Memory B cell (primary cell): ENCODE data around the gene TCF23.
"Not testable (repeated sequence)": the region's sequence is repeated elsewhere in the genome, so short reads cannot be mapped to it uniquely, and the experiment has no call there.

Source experiments
- ATAC-seq: fragments of 150-1000 bp; cut with Tn5 transposase; 2 replicates; pipeline ENCODE4 v1.10.0; 2021; ENCODE audit warnings: low read depth, mild to moderate bottlenecking, moderate library complexity
- DNase-seq, 2 donors: peaks; one replicate each; pipeline ENCODE4 v3.0.0; 2022; ENCODE audit warnings: low spot score in 2 of 2
- H3K27ac Mint-ChIP-seq: one replicate; pipeline ENCODE4 v1.8.0; 2022; ENCODE audit warnings: mild to moderate bottlenecking, moderate library complexity, mixed read lengths
- H3K27me3 Mint-ChIP-seq: one replicate; pipeline ENCODE4 v1.8.0; 2022; ENCODE audit warnings: mixed read lengths
- H3K36me3 Mint-ChIP-seq: one replicate; pipeline ENCODE4 v1.8.0; 2022; ENCODE audit warnings: mild to moderate bottlenecking, mixed read lengths
- H3K4me1 Mint-ChIP-seq: one replicate; pipeline ENCODE4 v1.8.0; 2022; ENCODE audit warnings: mixed read lengths
- H3K4me3 Mint-ChIP-seq: one replicate; pipeline ENCODE4 v1.8.0; 2022; ENCODE audit warnings: mild to moderate bottlenecking, moderate library complexity, mixed read lengths
- H3K9me3 Mint-ChIP-seq: one replicate; pipeline ENCODE4 v1.8.0; 2022; ENCODE audit warnings: mixed read lengths

TCF23 gene

DNA sequence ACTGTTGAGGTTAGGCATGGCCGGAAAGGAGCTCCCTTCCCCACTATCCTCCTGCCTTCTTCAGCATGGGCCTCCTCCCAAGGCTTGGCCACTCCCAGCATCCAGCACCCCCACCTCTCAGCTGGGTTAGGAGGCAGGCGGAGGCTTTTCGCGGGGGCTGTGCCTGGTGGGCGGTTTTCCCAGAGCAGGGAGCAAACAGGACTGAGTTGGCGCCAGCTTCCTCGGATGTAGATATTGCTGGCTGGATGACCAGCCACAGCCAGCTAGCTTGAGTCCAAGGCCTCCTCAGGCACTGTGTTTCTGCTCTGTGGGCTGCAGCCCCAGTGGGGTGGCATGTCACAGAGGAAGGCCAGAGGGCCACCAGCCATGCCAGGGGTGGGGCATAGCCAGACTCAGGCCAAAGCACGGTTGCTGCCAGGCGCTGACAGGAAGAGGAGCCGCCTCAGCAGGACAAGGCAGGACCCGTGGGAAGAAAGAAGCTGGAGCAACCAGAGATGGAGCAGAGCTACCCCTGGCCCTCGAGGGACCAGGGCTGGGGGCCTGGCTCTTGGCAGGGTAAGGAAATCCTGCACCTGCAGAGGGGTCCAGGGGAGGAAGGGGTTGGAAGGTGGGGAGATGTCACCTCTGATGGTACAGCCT is at the start of gene TCF23:
Gene TCF23 (plus strand): TSS at position 204 of the 639 bp plus-strand sequence. CDS start 130 bp downstream, at position 334.
- Mint-ChIP-seq H3K36me3 (peaks cover 2% of the 10 kb centered on the region), H3K27ac (no peak within 1 kb of the TSS), H3K4me3 (no peak within 1 kb of the TSS), H3K27me3 (peaks cover 10% of the 10 kb centered on the region), H3K9me3 (no peaks in the 10 kb centered on the region), H3K4me1 (peaks cover 2% of the 10 kb centered on the region)
- DNase-seq (no peak), ATAC-seq (no peak)

DNA sequence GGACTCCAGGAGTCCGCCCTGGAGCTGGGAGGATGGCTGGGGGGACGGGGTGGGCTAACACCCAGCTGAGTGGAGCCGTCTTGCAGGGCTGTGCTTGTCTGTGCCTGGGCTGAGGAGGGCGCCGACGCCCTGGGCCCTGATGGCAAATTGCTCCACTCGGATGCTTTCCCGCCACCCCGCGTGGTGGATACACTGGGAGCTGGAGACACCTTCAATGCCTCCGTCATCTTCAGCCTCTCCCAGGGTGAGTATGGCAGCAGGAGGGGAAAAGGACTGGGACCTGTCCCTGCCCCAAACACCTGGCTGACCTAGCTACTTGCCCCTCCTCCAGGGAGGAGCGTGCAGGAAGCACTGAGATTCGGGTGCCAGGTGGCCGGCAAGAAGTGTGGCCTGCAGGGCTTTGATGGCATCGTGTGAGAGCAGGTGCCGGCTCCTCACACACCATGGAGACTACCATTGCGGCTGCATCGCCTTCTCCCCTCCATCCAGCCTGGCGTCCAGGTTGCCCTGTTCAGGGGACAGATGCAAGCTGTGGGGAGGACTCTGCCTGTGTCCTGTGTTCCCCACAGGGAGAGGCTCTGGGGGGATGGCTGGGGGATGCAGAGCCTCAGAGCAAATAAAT is 49.4 kb upstream of the TCF23 start:
- Mint-ChIP-seq H3K27me3 (peaks cover 2% of the 10 kb centered on the region), H3K9me3 (no peaks in the 10 kb centered on the region), H3K36me3 (no peaks in the 10 kb centered on the region), H3K4me1 (peaks cover 5% of the 10 kb centered on the region), H3K27ac (no peak overlapping the region), H3K4me3 (no peak overlapping the region)
- DNase-seq (no peak), ATAC-seq (no peak)

DNA sequence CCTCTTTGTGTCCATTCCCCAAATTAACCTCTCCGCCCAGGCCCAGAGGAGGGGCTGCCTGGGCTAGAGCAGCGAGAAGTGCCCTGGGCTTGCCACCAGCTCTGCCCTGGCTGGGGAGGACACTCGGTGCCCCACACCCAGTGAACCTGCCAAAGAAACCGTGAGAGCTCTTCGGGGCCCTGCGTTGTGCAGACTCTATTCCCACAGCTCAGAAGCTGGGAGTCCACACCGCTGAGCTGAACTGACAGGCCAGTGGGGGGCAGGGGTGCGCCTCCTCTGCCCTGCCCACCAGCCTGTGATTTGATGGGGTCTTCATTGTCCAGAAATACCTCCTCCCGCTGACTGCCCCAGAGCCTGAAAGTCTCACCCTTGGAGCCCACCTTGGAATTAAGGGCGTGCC is 48.8 kb upstream of the TCF23 start:
- peaks cover 5% of the 10 kb centered on the region for H3K4me1 Mint-ChIP-seq
- H3K27me3 Mint-ChIP-seq: peaks cover 5% of the 10 kb centered on the region
- no peak overlapping the region for H3K27ac Mint-ChIP-seq
- H3K36me3 Mint-ChIP-seq: no peaks in the 10 kb centered on the region
- H3K9me3 Mint-ChIP-seq: no peaks in the 10 kb centered on the region
- no peak for DNase-seq
- no peak overlapping the region for H3K4me3 Mint-ChIP-seq
- no peak for ATAC-seq

DNA sequence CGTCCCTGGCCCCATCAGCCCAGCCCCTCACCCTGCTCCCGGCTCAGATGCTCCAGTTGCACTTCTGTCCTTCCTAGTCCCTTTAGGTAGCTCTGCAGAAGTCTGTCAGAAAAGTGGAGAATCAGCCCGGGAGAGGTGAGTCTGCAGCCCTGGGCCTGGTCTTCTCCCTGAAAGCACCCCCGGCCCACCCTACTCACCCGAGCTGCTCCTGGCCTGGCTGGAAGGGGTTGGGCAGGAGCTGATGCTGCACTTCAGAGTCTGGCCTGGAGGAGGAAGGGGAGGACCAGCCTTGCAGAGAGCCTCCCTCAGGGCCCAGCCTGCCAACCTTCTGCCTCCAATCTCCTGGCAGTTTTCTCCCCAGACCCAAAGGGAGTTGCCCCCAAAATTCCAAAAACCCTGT is 46.5 kb upstream of the TCF23 start:
- H3K36me3 Mint-ChIP-seq: no peaks in the 10 kb centered on the region
- H3K4me3 Mint-ChIP-seq: no peak overlapping the region
- H3K27me3 Mint-ChIP-seq: peaks cover 5% of the 10 kb centered on the region
- no peaks in the 10 kb centered on the region for H3K9me3 Mint-ChIP-seq
- no peaks in the 10 kb centered on the region for H3K4me1 Mint-ChIP-seq
- ATAC-seq (no peak), DNase-seq (no peak)
- H3K27ac Mint-ChIP-seq: no peak overlapping the region

DNA sequence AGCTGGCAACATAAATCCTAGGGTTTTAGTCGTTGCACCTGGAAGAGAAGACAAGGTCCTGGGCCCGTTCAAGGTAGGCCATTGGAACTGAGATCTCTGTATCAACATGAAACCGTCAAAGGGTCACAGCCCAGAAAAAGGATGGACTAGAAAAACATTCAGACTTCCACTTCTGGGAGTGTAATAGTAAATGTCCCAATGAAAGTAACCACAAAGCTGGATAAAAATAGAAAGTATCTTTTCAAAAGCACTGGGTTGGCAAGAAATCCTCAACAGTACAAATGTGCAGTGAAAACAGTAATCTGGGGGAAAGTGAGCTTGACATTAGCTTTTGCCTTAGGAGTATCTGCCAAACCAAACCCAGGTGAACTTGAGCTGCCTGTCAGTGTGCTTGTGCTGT is 42.8 kb upstream of the TCF23 start:
- Mint-ChIP-seq H3K9me3 (no peaks in the 10 kb centered on the region), H3K4me3 (no peak overlapping the region), H3K27ac (no peak overlapping the region), H3K4me1 (no peaks in the 10 kb centered on the region), H3K27me3 (peaks cover 7% of the 10 kb centered on the region), H3K36me3 (no peaks in the 10 kb centered on the region)
- DNase-seq (no peak), ATAC-seq (no peak)

DNA sequence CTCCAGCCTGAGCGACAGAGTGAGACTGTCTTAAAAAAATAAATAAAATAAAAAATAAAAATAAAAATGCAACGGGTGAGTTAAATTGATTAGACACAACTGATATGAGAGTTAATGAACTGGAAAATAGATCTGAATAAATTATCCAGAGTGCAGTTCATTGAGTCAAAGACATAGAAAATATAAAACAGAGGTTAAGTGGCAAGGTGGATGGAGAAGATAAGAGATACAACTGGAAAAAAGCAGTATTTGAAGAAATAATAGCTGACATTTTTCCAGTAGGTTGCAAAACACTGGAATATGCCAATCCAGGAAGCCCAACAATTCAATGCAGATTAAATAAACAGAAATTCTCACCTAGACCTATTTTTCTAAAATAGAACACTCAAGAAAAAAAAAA is 40.6 kb upstream of the TCF23 start:
- no peak for DNase-seq
- Mint-ChIP-seq H3K27ac (no peak overlapping the region), H3K4me3 (no peak overlapping the region), H3K9me3 (no peaks in the 10 kb centered on the region), H3K36me3 (no peaks in the 10 kb centered on the region), H3K27me3 (peaks cover 6% of the 10 kb centered on the region), H3K4me1 (no peaks in the 10 kb centered on the region)
- ATAC-seq: no peak

DNA sequence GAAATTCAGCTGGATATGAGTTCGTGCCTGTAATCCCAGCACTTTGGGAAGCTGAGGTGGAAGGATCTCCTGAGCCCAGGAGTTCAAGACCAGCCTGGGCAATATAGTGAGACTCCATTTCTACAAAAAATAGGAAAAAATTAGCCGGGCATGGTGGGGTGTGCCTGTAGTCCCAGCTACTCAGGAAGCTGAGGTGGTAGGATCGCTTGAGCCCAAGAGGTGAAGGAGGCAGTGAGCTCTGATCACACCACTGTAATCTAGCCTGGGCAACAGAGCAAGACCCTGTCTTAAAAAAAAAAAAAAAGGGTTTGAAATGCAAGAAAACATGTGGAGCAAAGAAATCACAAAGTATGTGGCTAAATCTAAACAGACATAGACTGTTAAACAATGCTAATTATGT is 39.7 kb upstream of the TCF23 start:
- H3K27me3 Mint-ChIP-seq: peaks cover 6% of the 10 kb centered on the region
- no peak for DNase-seq
- H3K9me3 Mint-ChIP-seq: no peaks in the 10 kb centered on the region
- H3K4me1 Mint-ChIP-seq: no peaks in the 10 kb centered on the region
- H3K4me3 Mint-ChIP-seq: no peak overlapping the region
- no peak for ATAC-seq
- no peaks in the 10 kb centered on the region for H3K36me3 Mint-ChIP-seq
- no peak overlapping the region for H3K27ac Mint-ChIP-seq

DNA sequence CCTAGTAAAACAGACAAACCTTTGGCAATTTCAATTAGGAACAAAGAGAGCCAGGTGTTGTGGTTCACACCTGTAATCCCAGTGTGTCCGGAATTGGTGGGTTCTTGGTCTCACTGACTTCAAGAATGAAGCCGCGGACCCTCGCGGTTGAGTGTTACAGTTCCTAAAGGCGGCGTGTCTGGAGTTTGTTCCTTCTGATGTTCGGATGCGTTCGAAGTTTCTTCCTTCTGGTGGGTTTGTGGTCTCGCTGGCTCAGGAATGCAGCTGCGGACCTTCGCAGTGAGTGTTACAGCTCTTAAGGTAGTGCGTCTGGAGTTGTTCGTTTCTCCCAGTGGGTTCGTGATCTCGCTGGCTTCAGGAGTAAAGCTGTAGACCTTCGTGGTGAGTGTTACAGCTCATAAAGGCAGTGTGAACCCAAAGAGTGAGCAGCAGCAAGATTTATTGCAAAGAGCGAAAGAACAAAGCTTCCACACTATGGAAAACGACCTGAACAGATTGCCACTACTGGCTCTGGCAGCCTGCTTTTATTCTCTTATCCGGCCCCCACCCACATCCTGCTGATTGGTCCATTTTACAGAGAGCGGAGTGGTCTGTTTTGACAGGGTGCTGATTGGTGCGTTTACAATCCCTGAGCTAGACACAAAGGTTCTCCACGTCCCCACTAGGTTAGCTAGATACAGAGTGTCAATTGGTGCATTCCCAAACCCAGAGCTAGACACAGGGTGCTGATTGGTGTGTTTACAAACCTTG is 38.0 kb upstream of the TCF23 start:
- ATAC-seq, DNase-seq, H3K36me3 Mint-ChIP-seq, H3K9me3 Mint-ChIP-seq, H3K4me3 Mint-ChIP-seq, H3K27ac Mint-ChIP-seq, H3K27me3 Mint-ChIP-seq, H3K4me1 Mint-ChIP-seq: not testable (repeated sequence)

DNA sequence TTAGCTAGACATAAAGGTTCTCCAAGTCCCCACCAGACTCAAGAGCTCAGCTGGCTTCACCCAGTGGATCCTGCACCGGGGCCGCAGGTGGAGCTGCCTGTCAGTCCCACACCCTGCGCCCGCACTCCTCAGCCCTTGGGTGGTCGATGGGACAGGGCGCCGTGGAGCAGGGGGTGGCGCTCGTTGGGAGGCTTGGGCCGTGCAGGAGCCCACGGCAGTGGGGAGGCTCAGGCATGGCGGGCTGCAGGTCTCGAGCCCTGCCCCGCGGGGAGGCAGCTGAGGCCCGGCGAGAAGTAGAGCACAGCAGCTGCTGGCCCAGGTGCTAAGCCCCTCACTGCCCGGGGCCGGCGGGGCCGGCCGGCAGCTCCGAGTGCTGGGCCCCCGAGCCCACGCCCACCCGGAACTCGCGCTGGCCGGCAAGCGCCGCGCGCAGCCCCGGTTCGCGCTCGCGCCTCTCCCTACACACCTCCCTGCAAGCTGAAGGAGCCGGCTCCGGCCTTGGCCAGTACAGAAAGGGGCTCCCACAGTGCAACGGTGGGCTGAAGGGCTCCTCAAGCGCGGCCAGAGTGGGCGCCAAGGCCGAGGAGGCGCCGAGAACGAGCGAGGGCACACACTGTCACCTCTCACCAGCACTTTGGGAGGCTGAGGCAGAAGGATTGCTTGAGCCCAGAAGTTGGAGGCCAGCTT is 37.3 kb upstream of the TCF23 start:
- not testable (repeated sequence) for H3K36me3 Mint-ChIP-seq, H3K27ac Mint-ChIP-seq, H3K4me3 Mint-ChIP-seq, ATAC-seq, H3K27me3 Mint-ChIP-seq, H3K4me1 Mint-ChIP-seq, DNase-seq, H3K9me3 Mint-ChIP-seq

DNA sequence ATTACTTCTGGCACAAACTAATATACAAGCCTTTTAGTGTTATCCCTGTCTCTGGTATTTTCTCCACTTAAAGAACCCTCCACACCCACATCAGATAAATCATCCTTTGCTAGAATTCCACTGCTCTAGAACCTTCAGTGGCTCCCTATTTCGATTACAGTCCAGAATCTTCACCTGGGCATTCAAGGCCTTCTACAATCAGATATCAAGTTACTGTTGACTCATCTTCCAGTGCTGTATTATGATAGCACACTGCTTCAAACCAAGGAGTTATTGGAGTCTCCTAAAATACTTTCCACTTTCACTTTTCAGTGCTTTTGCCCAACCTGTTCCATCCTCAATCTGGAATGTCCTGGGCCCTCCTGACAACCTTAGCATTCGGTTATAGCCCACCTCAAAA is 33.3 kb upstream of the TCF23 start:
- H3K4me1 Mint-ChIP-seq: peaks cover 5% of the 10 kb centered on the region
- H3K9me3 Mint-ChIP-seq: no peaks in the 10 kb centered on the region
- no peak overlapping the region for H3K27ac Mint-ChIP-seq
- peaks cover 17% of the 10 kb centered on the region for H3K27me3 Mint-ChIP-seq
- DNase-seq: no peak
- no peaks in the 10 kb centered on the region for H3K36me3 Mint-ChIP-seq
- no peak overlapping the region for H3K4me3 Mint-ChIP-seq
- ATAC-seq: no peak

DNA sequence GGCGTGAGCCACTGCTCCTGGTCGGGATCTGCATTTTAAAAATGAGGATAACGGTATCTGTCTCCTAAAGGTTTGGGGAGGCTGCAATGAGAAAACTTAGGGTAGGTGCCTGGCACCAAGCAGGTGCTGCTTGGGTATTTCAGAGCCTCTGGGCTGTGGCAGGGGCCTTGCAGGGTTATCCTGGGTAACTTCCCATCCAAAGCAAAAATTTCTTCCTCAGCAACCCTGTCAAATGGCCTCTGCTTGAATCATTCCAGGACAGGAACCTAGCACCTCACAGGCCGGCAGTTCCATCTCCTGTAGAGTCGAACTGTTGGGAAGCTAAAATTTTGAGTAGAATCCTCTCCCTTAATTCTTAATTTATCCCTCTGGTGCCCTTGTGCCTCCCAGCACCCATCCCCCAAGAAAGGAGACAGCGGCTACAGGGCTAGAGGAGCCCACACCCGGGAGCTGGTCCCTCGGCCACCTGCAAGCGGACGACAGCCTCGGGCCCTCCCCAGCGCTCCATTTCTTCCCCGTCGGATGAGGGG is 30.7 kb upstream of the TCF23 start:
- DNase-seq (no peak), ATAC-seq (no peak)
- Mint-ChIP-seq H3K4me3 (no peak overlapping the region), H3K27me3 (peaks cover 18% of the 10 kb centered on the region), H3K9me3 (no peaks in the 10 kb centered on the region), H3K27ac (no peak overlapping the region), H3K4me1 (peaks cover 7% of the 10 kb centered on the region), H3K36me3 (no peaks in the 10 kb centered on the region)

DNA sequence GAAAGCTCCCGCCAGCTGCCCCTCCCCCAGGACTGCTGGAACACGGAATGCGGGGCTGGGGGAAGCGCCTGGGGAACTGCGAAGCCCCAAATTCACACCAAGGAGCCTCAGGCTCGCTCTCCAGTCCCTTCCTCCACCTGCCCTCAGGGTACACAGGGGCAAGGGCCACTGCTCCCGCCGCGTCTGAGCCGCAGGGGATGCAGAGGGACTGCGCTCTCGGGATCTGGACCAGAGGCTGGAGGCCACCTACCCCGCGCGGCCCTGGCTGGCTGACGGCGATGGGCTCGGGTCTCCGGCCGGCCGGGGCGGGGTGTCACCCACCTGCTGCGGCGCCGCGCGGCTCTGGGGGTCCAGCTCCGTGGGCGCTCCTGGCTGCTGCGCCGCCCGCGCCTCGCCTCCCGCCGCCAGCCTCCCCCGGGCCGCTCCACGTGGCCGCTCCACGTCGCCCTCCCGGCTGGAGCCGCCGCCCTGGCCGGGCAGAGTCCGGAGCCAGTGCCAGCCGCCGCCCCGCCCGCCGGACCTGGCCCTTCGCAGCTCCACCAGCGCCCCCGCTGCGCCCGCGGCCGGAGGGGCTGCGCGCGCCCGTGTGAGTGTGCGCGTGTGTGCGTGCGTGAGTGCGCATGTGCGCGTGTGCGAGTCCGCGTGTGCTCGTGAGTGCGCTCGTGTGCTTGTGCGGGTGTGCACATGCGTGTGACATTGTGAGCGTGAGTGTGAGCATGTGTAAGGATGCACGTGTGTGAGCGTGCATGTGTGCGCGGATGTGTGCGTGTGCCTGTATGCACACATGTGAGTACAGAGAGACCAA is 30.1 kb upstream of the TCF23 start, which contains the start of gene CGREF1:
Gene CGREF1 (minus strand): TSS at position 604 of the 805 bp plus-strand sequence. CDS start 14,762 bp downstream, outside the sequence.
- peak; percentile 13 for ATAC-seq
- Mint-ChIP-seq H3K27me3 (peaks cover 18% of the 10 kb centered on the region), H3K4me3 (peak within 1 kb of the TSS; percentile 75), H3K4me1 (peaks cover 11% of the 10 kb centered on the region), H3K36me3 (no peaks in the 10 kb centered on the region), H3K9me3 (no peaks in the 10 kb centered on the region), H3K27ac (no peak within 1 kb of the TSS)
- DNase-seq: no peak

DNA sequence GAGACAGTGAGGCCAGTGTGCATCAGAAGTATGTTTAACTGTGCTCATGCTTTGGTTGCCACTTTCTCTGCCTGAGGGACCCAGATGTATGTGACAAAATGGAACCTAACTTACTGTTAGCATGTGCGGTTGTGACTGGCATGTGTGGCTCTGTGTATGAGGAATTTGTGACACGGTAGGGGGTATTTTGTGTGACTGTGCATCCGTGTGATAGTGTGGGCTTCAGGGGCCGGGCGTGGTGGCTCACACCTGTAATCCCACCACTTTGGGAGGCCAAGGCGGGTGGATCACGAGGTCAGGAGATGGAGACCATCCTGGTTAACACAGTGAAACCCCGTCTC is 29.5 kb upstream of the TCF23 start:
- H3K27me3 Mint-ChIP-seq: peaks cover 17% of the 10 kb centered on the region
- H3K36me3 Mint-ChIP-seq, DNase-seq, H3K9me3 Mint-ChIP-seq, H3K27ac Mint-ChIP-seq, ATAC-seq: not testable (repeated sequence)
- peaks cover 15% of the 10 kb centered on the region for H3K4me1 Mint-ChIP-seq
- peak overlapping the region; percentile 75 for H3K4me3 Mint-ChIP-seq
